Sciatic nerve (tissue), 2 donors: Measurements from ENCODE around the gene TRIM42. TPM values are rescaled to one million over a fixed set of nuclear protein-coding genes. Genes with fewer than 3 reads are reported as not detected.

ENCODE experiments used
- ATAC-seq: fragments of 200-7000 bp; cut with Tn5 transposase; one replicate; pipeline ENCODE4 v1.9.1; 2020; ENCODE audit warnings: mild to moderate bottlenecking, moderate library complexity
- DNase-seq: peaks from one replicate; pipeline ENCODE4 v3.0.0-alpha.2; 2020; ENCODE audit warnings: low spot score
- intact Hi-C: fragments of 100-400 bp; cut with DNase I; formaldehyde crosslinking; loops from one replicate; pipeline ENCODE4 v1.14.2; 2022
- total RNA-seq: library from RNA; stranded (reverse); fragmentation: NEBNext Ultra II Directional; extraction: Animal tissue kit (Norgen Biotek cat#: 25700); gene quantifications from one replicate; pipeline ENCODE4 v1.2.1, GENCODE V29; 2021
- donor health status: DM: no; HTN: no; CAD: no.
- donor health status: DM: no; HTN: no; CAD: no.

The TRIM42 gene
- total RNA-seq, 1 donor from 2014 or later = not detected

GRCh38 chr3:140748903-140749302 is 71.0 kb downstream of the TRIM42 start:
- no peak for DNase-seq
- intact Hi-C loops = no loop called here

More at GRCh38 chr3:140748903-140749302, 71.0 kb downstream of the TRIM42 start:
- ATAC-seq = no peak
